NT2/D1 (cell line): ENCODE results near the gene WDR90.

Experiments used
- YY1 ChIP-seq: IDR thresholded peaks from 2 replicates; pipeline ENCODE4 v1.6.1; 2011; ENCODE audit not compliant: insufficient read length, insufficient read depth
- ZNF274 ChIP-seq: IDR thresholded peaks from 2 replicates; pipeline ENCODE4 v1.6.1; 2011; ENCODE audit warnings: mild to moderate bottlenecking, low read depth, low read length

- TF ChIP-seq YY1, result no peak
- TF ChIP-seq ZNF274, result no peak
Measured at GRCh38 chr16:711548-712320, 62.6 kb downstream of the WDR90 start.
